A549 (cell line): ENCODE results near the gene CDC42SE2.

ENCODE experiments used
- CTCF ChIP-seq: fragments of >200 bp; sonication (Bioruptor Twin); formaldehyde crosslinking; IDR thresholded peaks from 3 replicates; pipeline ENCODE4 v1.5.1; 2016
- EP300 ChIP-seq, 2 experiments: fragments of >200 bp; sonication (Bioruptor Twin); formaldehyde crosslinking; IDR thresholded peaks; 2 replicates in 1 of 2; 3 replicates in 1 of 2; pipeline ENCODE4 v1.6.1; 2016 to 2017
- JUN ChIP-seq, 2 experiments: fragments of >200 bp; sonication (Bioruptor Twin); formaldehyde crosslinking; IDR thresholded peaks; 2 replicates in 1 of 2; 3 replicates in 1 of 2; pipeline ENCODE4 v1.6.1; 2016 to 2017
- MAFK ChIP-seq: fragments of 450-650 bp; IDR thresholded peaks from 2 replicates; pipeline ENCODE4 v1.6.1; 2014; ENCODE audit not compliant: partially characterized antibody
- MAX ChIP-seq: IDR thresholded peaks from 2 replicates; pipeline ENCODE4 v1.6.1; 2012
- MYC ChIP-seq: IDR thresholded peaks from 2 replicates; pipeline ENCODE4 v1.6.1; 2012; ENCODE audit warnings: mild to moderate bottlenecking, inconsistent platforms, low read length, improper control_type of control experiment, borderline replicate concordance
- NR3C1 ChIP-seq: fragments of >200 bp; sonication (Bioruptor Twin); formaldehyde crosslinking; IDR thresholded peaks from 3 replicates; pipeline ENCODE4 v1.6.1; 2017
- POLR2A ChIP-seq: IDR thresholded peaks from 2 replicates; pipeline ENCODE4 v1.6.1; 2012; ENCODE audit warnings: mild to moderate bottlenecking, low read length
- POLR2AphosphoS2 ChIP-seq: conservative IDR thresholded peaks from 2 replicates; pipeline ENCODE4 v1.6.1; 2012; ENCODE audit warnings: low read length, improper control_type of control experiment, inconsistent platforms
- RFX5 ChIP-seq: fragments of 450-650 bp; IDR thresholded peaks from 2 replicates; pipeline ENCODE4 v1.7.1; 2014; ENCODE audit warnings: antibody characterized with exemption, mild to moderate bottlenecking, moderate library complexity
- RNF2 ChIP-seq: fragments of 200-600 bp; sonication (generic); IDR thresholded peaks from 2 replicates; pipeline ENCODE4 v1.6.1; 2016; ENCODE audit warnings: low read depth, mild to moderate bottlenecking, antibody characterized with exemption, moderate library complexity, borderline replicate concordance
- SMC3 ChIP-seq: fragments of >200 bp; sonication (Bioruptor Twin); formaldehyde crosslinking; IDR thresholded peaks from 3 replicates; pipeline ENCODE4 v1.6.1; 2018; ENCODE audit warnings: inconsistent platforms
- SREBF2 ChIP-seq: fragments of 450-650 bp; IDR thresholded peaks from 2 replicates; pipeline ENCODE4 v1.6.1; 2014; ENCODE audit warnings: mild to moderate bottlenecking, moderate library complexity

DNA sequence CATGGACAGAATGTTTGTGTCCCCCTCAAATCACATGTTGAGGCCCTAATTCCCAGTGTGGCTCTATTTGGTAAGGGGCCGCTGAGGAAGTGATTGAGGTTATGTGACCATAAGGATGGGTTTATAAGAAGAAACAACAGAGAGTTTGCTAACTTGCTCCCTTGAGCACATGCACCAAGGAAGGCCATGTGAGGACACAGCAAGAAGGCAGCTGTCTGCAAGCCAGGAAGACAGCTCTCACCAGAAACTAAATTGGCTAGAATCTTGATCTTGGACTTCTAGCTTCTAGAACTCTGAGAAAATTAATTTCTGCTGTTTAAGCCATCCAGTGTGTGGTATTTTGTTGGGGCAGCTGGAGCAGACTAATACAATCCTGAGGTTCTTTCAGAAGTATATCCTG is 35.2 kb upstream of the CDC42SE2 start:
- TF ChIP-seq SREBF2 = no peak
- no peak for TF ChIP-seq CTCF
- no peak for TF ChIP-seq EP300 (IDR thresholded peaks at IDR 0.05)
- TF ChIP-seq MYC = no peak
- TF ChIP-seq RFX5 = no peak
- no peak for TF ChIP-seq MAFK
- TF ChIP-seq RNF2 = no peak
- TF ChIP-seq MAX = no peak
- no peak for TF ChIP-seq JUN (IDR thresholded peaks at IDR 0.05)
- no peak for TF ChIP-seq POLR2A
- TF ChIP-seq POLR2AphosphoS2 = no peak
- TF ChIP-seq NR3C1 = no peak
- no peak for TF ChIP-seq SMC3
